SIG-M5 treated with dmso at 0.1 percent for 504 hours (cell line): ENCODE measurements around the gene TBC1D8.
"Not testable (repeated sequence)": the region's sequence is repeated elsewhere in the genome, so short reads cannot be mapped to it uniquely, and the experiment has no call there.

Experiments
- DNase-seq: peaks from one replicate; lab custom pipeline; 2025; ENCODE audit not compliant: unreplicated experiment; lab: John Stamatoyannopoulos, UW

Gene TBC1D8

DNA sequence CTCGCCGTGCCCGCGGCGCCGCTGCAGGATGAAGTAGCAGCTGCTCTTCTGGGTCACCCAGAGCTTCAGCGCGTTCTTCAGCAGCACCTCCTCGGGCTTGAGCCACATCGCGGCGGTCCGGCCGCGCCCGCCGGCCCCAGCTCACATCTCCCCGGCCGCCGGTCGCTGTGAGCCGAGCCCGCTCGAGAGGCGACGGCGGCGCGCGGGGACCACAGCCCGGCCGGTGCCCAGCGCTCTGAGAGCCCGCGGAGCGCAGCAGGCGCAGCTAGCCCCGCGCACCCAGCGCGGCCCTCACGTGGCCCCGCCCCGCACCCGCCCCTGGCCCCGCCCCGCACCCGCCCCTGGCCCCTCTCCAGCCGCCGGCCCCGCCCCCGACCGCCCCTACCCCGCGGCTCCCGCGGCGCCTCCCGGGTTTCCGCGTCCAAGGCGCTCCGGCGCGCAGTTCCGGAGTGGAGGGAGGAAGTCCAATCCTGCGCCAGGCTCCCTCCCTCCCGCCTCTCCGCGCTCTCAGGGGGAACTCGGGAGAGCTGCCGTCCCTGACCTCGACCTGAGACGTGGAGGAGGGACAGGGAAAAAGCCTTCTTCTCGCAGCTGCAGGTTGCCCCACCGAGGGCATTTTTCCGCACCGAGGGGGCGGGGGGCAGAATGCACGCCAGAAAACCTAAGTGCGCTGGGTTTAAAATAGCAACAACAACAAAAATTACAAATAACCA is at the start of gene TBC1D8:
TBC1D8 (minus strand) TSS at position 237 of the 713 bp plus-strand sequence; CDS start at position 108, 129 bp downstream.
- peak; percentile 76 for DNase-seq

DNA sequence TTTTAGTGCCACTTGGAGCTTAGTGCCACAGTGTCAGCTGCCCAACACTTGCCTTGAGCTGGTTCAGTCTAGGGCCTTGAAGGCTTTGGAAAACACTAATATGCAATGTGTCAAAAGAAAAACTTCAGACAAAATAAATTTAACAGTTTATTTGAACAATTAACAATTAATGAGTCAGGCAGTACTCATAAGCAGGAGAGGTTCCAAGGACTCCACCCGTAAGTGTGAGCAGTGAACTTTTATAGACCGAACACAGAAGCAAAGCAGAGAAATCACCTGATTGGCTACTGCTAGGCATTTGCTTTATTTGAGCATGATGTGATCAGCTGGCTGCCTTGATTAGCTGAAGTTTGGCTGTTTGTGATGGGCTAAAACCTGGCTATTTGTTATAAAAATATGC is 49.5 kb upstream of the TBC1D8 start:
- no peak for DNase-seq

DNA sequence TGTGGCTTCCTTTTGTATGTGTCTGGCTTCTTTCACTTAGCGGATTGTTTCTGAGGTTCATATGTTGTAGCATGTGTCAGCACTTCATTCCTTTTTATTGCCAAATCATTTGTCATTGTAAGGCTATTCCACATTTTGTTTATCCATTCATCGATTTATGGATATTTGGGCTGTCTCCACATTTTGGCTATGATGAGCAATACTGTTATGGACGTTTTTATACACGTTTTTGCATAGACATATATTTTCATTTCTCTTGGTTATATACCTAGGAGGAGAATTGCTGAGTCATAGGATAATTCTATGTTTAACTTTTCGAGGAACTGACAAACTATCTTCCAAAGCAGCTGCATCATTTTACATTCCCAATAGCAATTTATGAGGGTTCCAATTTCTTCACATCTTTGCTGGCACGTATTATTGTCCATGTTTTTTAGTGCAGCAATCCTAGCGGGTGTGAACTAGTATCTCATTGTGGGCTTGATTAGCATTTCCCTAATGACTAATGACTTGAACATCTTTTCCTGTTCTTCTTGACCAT is 48.1 kb upstream of the TBC1D8 start:
- no peak for DNase-seq

DNA sequence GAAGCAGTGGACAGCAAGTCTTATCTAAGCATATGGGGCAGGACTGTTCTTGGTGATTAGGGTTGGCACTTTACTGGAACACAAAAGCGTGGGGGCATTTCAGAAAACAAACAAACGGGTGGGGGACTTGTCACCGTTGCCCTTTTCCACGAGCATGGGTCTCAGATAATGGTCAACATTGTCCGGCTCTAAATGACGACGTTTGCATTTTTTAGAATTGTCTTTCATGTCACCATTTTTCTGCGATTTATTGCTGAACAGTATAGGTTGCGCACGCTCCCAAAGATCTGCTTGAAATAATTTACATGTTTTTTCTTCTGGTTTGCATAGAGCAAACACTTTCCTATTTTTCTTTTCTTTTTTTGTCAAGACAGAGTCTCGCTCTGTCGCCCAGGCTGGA is 46.6 kb upstream of the TBC1D8 start:
- DNase-seq = no peak

DNA sequence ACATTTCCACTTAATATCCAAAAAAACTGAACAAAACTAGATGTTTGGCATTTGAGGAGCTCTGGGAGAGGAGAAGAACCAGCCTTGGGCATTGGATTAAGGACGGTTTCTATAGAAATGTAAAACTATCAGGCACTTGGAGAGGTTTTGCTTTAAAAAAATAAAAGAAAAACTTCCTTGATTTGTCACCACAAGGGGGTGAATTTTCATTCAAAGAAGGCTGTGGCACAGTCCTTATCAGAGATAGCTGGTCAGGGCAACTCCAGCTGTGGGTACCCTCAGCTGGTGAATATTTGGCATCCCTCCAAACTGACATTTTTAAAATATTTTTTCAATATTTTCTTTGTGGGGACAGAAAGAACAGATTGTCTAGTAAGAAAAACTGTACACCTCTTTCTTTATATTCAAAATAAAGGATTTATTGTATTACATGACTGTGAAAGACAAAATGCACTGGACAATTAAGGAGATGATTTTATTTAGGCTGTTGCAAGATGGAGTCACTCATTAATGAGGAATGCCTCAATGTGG is 46.1 kb upstream of the TBC1D8 start:
- no peak for DNase-seq

DNA sequence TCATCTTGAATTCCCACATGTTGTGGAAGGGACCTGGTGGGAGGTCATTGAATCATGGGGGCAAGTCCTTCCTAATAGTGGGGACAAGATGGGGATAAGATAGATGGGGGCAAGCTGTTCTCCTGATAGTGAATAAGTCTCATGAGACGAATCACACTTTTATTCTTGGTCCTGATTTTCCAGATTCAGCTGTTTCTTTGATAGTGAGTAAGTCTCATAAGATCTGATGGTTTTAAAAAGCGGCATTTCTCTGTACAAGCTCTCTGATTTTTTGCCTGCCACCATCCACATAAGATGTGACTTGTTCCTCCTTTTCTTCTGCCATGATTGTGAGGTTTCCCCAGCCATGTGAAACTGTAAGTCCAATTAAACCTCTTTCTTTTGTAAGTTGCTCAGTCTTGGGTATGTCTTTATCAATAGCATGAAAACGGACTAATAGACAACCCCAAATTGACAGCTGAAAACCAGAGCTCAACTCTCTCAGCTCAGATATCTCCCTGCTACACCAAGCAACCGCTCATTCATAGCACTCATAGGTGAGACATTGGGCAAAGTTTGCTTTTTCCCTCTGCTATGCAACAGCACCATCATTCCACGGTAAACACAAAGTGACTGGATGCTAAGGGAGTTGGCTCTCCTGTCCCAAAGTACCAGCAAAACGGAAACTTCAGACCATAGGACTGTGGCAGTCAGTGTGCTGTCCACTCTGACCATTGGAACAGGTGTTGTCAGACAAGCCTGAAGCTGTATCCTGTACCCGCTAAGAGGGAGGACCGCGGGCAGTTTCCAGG is 44.9 kb upstream of the TBC1D8 start:
- no peak for DNase-seq

DNA sequence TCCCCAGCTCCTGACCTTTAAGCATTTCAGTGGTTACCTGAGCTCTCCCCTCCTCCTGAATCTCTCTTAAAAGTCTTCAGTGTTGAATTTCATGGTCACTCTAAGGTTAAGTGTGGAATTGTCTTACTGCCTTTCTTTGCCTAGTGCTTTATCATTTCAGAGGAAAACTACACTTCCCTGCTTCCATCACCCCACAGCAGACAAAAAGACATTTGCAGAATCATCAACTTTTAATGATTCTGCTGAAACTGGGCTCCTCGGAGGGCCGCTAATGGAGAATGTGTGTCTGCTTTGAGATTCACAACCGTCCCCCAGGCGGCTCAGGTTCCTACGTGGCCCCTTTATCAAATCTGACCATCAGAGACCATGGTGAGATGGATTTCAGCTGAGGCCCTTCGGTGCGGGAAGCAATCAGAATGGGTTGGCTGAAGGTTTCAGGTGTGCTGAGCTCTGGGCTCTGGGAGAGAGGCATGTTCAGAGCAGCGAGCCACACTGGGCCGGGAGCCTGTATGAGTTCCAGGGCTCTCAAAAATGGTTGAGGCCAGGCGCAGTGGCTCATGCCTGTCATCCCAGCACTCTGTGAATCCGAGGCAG is 41.9 kb upstream of the TBC1D8 start:
- no peak for DNase-seq

DNA sequence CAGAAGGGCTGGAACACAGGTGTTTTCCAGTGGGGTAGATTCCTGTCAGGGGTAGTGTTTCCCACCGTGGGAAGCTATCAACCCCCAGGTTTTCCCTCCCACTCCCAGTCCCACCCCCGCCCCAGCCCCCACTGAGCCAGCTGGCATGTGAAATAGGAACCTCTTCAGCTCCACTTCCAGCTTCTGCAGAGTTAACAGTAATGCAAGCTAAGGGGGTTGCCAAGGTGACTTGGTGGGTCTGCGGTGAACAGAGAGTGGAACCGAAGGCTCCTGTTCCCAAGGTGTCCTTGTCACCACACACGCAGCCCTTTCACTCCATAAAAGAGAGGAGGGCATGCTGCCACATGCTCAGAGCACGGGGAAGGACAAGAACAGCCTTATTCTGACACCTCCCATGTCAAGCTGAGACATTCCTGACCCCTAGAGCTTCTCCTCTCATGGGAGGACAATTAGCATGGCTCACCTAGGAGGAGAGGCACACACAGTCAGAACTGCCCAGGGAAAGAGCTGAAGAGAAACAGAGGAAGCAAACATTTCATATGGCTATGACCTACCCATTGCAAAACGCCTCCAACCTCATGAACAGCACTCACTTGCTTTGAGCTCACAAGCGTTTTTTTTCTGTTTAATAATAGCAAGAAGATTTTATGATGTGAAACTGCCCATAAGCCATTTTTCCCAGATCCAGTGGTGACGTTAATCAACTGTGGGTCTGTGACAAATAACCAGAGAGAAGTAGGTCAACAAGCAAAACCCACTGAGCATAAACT is 39.8 kb upstream of the TBC1D8 start:
- DNase-seq = peak; percentile 84

DNA sequence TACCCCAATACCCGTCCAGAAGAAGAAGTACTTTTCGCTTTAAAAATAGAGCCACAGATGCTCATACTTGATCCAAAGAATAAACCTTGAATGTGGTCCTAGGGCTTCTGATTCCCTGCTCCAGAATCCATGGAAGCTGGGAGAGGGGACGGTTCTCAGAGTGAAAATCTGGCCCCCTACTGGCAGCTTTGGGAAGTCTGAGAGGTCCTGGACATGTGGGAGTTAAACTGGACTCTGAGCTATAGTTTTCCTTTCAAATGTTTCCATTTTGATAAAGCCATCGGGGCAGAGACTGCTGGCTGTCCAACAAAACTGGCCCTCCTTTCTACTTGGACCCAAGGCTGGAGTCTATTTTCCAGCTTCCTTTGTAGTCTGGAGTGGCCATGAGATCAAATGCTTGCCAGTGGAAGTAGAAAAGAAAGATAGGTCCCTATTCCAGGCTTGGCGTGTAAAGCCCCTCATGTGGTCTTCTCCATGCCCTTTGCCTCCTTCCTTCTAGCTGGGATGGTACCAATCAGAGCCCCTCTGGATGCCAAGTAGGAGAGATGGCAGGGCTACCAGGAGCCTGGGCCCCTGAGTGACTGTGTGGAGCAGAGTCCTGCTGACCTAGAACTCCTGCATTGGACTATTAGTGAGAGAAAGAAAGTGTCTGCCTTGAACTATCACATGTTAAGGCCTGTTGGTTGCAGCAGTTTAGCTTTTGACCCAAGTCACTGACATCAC is 37.7 kb upstream of the TBC1D8 start:
- DNase-seq = no peak

DNA sequence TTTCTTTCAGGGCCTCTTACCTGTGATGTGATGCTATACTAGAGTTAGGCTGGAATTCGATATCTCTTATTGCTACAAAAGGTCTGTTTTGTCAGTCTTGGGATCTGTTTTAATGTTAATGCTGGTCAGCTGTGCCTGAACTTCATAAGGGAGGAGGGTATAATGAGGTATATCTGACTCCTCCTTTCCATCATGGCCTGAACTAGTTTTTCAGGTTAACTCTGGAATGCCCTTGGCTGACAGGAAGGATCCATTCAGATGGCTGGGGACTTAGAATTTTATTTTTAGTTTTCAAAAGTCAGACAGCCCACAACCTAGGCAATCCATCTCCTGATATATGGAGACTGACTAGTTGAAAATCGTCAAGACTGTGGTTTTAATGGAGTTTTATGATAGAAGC is 35.9 kb upstream of the TBC1D8 start:
- DNase-seq = no peak

DNA sequence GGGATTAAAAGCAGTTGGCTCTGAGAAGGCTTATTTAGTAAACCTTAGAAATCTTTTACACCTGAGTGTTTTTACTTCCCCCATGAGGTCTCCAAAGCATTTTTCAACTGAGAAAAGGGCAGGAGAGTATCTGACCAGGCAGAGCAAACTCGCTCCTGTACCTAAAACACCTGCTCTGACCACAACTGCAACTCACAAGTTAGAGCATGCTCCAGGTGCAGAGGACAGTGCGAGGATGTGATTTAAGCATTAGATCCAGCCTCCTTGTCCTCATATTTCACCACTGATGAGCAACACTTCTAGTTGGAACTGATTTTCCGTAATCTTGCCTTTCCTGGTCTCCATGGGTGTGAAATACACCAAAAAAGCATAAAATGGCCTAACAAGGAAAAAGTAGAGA is 34.5 kb upstream of the TBC1D8 start:
- DNase-seq = no peak

DNA sequence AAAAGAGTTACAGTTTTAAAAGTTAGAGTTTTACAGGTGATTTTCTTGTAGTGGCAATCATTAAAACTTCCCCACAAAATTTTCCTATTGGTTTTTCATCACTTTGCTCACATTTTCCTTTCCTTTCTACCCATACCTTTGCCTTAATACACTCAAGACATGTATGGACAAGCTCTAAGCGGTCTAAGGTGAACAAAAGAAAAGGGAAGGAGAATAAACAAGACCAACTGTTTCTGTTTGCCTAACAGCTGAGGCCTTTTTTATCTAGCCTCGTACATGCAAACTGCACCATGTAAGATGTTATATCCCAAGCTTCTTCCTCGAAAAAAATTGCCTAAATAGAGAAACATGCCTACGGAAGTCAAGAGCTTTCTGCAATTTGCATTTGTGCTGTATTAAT is 33.9 kb upstream of the TBC1D8 start:
- DNase-seq = no peak

DNA sequence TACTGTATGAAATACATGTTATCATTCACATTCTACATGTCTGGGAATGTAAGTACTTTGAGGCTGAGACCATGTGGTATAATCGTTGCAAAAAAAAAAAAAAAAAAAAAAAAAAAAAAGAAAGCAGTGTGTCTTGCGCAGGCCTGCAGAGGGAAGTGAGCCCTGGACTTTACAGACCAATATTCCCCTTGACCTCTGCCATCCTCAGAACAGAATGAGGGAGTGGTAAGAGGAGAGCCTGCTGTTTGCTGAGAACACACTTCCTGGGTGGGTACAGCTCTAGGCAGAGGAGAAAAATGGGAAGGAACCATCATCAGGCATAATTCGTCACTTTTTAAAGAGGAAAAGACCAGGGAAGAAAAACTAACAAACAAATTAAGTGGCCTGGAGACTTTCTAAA is 28.8 kb upstream of the TBC1D8 start:
- peak; percentile 77 for DNase-seq

DNA sequence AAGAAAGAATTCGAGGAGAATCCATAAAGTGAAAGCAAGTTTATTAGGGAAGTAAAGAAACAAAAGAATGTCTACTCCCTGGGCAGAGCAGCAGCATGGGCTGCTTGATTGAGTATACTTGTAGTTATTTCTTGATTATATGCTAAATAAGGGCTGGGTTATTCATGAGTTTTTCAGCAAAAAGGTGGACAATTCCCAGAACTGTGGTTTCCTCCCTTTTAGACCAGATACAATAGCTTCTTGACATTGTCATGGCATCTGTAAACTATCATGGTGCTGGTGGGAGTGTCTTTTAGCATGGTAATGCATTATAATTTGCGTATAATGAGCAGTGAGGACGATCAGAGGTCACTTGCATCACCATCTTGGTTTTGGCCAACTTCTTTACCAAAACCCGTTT is 25.6 kb upstream of the TBC1D8 start:
- DNase-seq = no peak

DNA sequence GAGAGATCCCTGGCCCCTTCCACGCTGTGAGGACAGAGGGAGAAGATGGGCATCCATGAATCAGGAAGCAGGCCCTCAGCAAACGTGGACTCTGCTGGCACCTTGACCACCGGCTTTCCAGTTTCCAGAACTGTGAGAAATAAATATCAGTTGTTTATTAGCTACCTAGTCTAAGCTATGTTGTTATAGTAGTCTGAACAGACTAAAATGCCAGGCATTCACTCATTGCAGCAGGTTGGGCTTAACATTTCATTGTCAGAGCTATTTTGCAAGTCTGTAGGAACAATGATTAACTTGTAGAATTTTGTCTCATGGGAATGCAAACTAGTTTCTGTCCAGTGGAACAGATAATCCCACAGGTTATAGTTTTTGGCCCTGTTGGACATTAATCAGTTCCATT is 24.8 kb upstream of the TBC1D8 start:
- no peak for DNase-seq

DNA sequence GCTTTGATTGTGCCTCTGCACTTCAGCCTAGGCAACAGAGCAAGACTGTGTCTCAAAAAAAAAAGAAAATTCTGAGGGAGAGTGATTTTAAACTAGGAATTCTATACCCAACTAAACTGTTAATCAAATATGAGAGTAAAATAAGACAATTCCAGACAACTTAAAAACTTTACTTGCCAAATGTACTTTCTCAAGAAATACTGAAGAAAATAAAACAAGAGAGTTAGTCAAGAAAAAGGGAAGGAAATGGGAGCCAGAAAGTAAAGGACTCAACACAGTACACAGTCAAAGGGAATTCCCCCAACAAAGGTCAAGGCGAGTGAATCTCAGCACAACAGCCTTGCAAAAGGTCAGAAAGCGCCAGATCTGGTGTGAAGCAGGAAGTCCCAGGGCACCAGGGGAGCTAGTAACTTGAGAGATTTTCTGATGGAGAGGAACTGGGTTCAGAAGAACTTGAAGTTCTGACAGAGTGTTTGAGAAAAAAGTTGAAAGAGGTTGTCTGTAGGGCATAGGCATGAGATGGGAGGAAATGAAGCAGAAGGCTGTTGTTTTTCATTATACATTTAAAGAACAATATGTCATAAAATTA is 22.6 kb upstream of the TBC1D8 start:
- DNase-seq = peak; percentile 39

DNA sequence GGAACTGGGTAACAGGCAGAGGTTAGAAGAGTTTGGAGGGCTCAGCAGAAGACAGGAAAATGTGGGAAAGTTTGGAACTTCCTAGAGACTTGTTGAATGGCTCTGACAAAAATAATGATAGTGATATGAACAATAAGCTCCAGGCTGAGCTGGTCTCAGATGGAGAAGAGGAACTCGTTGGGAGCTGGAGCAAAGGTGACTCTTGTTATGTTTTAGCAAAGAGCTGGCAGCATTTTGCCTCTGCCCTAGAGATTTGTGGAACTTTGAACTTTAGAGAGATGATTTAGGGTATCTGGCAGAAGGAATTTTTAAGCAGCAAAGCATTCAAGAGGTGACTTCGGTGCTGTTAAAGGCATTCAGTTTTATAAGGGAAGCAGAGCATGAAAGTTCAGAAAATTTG is 18.6 kb upstream of the TBC1D8 start:
- not testable (repeated sequence) for DNase-seq

DNA sequence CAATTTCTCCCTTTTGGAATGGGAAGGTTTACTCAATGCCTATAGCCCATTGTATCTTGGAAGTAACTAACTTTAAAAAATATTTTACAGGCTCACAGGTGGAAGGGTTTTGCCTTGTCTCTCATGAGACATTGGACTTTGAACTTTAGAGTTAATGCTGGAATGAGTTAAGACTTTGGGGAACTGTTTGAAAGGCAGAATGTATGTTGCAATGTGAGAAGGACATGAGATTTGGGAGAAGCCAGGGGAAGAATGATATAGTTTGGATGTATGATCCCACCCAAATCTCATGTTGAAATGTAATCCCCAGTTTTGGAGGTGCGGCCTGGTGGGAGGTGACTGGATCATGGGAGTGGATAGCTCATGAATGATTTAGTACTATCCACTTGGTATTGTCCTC is 17.5 kb upstream of the TBC1D8 start:
- DNase-seq = no peak

DNA sequence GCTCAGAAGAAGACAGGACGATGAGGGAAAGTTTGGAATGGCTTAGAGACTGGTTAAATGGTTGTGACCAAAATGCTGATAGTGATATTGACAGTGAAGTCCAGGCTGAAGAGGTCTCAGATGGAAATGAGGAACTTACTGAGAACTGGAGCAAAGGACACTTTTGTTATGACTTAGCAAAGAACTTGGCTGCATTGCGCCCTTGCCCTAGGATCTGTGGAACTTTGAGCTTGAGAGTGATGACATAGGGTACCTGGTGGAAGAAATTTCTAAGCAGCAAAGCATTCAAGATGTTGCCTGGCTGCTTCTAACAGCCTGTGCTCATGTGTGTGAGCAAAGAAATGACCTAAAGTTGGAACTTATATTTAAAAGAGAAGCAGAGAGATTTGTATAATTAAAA is 16.4 kb upstream of the TBC1D8 start:
- DNase-seq = peak; percentile 81

DNA sequence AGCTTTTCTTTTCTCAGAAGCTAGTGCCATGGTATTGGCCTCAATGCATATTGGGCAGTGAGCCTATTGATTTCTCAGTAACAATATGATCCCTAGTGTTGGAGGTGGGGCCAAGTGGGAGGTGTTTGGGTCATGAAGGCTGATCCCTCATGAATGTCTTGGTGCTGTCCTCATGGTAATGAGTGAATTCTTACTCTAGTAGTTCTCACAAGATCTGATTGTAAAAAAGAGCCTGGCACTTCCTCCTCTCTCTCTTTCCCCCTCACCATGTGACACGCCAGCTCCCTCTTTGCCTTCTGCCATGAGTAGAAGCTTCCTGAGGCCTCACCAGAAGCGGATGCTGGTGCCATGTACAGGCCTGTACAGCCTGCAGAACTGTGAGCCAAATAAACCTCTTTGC is 12.8 kb upstream of the TBC1D8 start:
- no peak for DNase-seq
